Umbilical cord (tissue), 2 donors: Measurements from ENCODE around the gene CTSA. TPM values are rescaled to one million over a fixed set of nuclear protein-coding genes. Genes with fewer than 3 reads are reported as not detected.
"Not testable (repeated sequence)": the region's sequence is repeated elsewhere in the genome, so short reads cannot be mapped to it uniquely, and the experiment has no call there.

Experiments
- DNase-seq: peaks from one replicate; pipeline ENCODE4 v3.0.0-alpha.2; 2015; ENCODE audit warnings: low spot score
- total RNA-seq: library from RNA; depleted of rRNA; stranded (reverse); fragments of >200 nt; gene quantifications from one replicate; pipeline ENCODE4 v1.2.3, GENCODE V29; 2014; ENCODE audit warnings: low replicate concordance; ENCODE audit not compliant: insufficient read depth

CTSA gene
- total RNA-seq, 1 donor from 2014 or later, result 16.4 TPM

DNA sequence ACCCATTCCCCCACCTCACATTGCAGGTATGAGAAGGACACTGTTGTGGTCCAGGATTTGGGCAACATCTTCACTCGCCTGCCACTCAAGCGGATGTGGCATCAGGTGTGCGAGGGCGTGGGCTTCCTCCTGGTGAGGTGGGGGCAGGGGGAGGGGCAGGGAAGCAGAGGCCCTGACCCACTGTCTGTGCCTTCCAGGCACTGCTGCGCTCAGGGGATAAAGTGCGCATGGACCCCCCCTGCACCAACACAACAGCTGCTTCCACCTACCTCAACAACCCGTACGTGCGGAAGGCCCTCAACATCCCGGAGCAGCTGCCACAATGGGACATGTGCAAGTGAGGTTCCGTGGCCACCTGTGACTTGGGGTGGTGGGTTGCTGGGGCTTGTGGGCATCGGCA is 3.7 kb downstream of the CTSA start:
- no peak for DNase-seq

DNA sequence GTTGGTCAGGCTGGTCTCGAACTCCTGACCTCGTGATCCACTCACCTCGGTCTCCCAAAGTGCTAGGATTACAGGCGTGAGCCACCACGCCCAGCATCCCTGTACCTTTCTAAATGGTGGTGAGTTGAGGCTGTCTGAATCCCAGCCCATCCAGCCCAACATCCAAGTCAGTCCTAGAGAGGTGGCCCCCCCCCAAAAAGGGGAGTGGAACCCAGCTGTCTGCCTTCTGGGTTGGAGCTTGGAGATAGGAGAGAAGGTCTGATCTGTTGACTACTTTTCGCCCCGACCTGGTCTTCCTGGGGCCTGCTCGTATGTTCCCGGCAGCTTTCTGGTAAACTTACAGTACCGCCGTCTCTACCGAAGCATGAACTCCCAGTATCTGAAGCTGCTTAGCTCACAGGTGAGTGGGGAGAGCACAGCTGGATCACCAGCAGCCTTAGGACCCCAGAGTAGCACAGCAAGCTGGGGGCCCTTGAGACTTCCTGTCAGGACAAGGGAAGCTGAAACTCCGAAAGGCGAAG is 5.6 kb downstream of the CTSA start:
- DNase-seq, result no peak

DNA sequence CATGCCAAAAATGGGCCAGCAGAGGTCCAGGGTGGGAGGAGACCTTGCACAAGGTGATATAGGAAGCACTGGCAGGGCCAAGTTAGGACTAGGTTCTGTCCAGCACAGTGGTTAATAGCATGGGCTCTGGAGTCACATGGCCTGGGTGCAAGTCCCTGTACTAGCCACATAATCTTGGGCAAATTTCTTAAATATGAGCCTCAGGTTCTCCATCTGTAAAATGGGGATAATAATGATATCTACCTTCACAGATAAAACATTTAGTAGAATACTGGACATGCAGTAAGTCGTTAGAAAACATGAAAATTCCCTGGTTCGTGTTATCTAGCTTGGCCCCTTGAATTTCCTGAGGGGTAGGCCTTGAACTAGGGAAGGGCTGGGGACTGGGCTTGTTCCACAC is 6.2 kb downstream of the CTSA start:
- DNase-seq, result no peak

DNA sequence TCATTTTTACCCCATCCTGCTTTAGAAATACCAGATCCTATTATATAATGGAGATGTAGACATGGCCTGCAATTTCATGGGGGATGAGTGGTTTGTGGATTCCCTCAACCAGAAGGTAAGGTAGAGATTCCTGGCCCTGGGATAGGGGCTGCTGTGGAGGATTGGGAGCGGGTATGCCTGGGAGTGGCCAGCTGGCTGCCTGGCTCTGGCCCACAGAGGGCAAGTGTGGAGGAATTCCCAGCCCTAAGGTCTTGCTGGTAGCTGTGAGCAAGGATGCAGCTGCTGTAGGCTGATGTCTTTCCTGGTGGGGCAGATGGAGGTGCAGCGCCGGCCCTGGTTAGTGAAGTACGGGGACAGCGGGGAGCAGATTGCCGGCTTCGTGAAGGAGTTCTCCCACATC is 6.6 kb downstream of the CTSA start:
- DNase-seq, result no peak

DNA sequence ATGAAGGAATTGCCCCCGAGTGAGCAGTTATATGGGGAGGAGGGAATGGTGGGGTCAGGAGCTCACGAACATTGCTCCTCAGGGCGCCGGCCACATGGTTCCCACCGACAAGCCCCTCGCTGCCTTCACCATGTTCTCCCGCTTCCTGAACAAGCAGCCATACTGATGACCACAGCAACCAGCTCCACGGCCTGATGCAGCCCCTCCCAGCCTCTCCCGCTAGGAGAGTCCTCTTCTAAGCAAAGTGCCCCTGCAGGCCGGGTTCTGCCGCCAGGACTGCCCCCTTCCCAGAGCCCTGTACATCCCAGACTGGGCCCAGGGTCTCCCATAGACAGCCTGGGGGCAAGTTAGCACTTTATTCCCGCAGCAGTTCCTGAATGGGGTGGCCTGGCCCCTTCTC is 7.2 kb downstream of the CTSA start:
- no peak for DNase-seq

DNA sequence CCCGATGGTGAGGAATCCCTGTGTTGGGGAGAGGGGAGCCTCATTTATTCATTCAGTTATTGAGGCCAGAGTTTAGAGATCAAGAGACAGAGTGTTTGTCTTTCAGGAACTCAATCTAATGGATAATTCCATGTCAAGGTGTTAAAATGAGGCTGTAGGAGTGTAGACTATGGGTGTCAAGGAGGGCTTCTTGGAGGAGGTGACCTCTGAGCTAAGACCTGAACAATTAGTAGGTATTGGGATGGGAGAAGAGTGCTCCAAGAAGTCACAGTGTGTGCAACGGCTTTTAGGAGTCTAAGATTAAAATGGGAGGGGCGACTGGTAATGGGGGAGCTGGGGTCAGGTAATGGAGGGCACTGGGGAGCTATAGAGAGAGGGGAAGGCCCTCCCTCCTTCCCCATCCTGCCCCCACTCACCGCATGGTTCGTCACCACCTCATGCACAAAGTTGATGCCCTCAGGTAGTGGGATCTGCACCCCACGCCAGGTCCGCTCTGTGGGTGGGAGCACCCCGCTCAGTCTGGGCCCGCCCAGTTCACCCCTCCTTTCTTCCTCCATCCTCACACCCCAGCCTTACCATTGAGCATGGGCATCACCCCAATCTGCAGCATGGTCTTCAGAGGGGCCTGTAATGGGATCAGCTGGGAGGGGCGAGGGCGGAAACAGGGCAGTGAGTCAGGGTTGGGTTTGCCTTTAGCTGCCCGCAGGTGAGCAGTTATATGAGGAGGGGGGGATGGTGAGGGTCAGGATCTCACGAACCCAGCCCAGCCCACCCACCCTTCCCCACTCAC is 8.1 kb downstream of the CTSA start:
- no peak for DNase-seq

DNA sequence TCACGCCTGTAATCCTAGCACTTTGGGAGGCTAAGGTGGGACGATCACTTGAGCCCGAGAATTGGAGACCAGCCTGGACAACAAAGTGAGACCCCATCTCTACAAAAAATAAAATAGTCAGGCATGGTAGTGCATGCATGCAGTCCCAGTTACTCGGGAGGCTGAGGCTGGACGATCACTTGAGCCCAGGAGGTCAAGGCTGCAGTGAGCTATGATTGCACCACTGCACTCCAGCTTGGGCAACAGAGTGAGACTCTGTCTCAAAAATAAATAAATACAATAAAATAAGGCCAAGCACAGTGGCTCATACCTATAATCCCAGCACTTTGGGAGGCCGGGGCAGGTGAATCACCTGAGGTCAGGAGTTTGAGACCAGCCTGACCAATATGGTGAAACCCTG is 10.2 kb downstream of the CTSA start:
- DNase-seq, result not testable (repeated sequence)

DNA sequence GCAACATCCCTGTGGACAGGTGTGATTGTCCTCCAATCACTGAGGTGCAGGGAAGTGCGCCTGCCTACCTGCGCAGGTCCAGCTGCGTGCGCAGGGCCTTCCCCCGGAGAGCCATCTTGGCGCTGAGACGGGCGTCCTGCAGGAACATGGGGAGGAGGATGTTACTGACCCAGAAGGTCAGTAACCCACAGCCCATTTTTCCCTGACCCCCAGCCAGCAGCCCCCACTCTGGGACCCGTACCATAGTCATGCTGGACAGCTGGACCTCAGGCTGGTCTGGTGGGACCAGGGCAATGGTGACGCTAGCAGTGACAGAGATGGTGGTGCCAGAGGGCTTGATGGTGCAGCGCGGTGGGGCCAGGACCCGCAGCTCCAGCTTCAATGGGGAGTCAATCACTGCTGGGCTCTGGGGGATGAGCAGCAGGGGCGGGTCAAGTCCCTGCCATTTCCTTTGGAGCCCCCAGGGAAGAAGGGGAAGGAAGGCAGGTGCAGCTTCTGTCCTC is 11.1 kb downstream of the CTSA start:
- DNase-seq, result no peak

DNA sequence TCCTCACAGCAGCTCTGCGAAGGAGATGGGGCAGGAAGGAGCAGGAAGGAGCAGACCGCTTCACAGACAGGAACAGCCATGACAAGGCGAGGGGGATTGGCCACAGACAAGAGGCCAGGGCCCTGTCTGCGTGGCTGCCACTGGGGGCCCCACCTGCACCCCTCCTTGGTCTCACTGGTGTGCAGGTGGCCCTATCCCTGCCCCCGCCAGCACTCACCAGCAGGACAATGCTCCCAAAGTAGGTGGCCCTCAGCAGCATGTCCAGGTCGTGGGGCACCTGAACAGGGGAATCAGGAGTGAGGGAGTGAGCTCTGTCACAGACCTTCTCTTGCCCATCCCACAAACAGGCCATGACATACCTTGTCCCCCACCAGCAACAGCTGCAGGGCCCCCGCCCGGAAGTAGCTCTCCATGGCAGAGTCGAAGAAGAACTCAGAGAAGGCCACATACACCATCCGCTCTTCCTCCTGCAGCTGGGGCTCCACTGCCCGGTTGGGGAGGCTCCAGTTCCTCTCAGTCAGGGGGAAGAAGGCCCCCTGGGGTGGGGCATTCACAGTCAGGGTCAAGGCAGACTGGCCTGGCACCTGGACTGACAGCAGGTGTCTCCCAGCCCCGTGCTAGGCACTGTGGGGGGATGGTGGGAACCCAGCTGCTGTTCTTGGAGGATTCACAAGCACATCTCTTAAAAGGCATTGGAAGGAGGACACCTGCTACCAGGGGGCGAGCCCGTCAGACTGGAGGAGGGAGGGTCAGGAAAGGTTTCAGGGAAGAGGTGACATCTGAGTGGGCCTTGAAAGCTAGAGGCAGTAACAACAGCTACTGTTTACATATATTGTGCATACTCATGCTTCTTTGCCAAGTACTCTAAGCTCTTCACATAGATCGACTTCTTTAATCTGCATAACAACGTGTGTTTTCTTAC is 13.7 kb downstream of the CTSA start:
- no peak for DNase-seq

DNA sequence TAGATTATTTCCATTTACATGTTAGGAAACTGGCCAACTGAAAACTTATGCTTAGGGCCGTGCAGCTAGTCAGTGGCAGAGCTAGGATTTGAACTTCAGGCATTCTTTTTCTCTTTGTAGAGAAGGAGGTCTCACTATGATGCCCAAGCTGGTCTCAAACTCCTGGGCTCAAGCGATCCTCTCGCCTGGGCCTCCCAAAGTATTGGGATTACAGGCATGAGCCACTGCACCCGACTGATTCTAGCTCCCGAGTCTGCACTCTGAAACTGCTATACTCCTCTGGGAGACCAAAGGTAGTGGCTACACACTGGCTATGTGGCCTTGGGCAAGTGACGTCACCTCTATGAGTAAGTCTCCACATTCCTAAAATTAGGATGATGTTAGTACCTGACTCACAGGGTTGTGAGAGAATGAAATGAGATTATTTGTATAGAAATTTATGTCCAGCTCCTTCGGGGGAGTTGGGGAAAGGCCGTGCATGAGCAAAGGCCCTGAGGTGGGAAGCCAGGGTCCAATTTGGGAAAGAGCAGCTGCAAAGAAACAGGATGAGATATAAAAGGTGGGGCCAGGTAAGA is 14.5 kb downstream of the CTSA start:
- DNase-seq, result no peak

DNA sequence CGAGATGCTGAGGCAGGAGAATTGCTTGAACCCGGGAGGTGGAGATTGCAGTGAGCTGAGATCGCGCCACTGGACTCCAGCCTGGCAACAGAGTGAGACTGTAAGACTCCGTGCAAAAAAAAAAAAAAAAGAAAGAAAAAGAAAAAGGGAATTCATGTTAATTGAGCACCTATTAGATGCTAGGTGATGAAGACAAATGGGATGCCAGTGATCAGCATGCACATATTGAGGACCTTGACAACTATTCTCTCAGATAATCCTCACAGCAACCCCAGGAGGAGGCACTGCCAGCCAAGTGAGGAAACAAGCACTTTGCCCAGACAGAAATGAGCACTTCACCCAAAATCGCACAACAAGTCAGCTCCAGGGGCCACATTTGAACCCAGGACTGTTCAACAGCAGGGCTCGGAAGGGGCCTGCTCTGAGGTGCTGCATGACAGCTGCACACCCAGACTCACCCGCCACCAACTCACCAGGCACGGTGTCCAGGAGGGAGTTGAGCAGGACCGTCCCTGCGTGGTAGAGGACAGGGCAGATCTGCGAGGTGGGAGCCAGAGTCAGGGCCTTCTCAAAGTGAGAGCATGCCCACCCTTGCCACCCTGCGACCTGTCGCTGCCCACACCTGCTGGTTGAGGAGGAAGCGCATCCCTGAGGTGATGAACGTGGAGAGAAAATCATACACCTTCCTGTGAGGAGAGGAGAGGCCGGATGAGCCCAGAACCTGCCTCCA is 16.2 kb downstream of the CTSA start:
- DNase-seq, result no peak

DNA sequence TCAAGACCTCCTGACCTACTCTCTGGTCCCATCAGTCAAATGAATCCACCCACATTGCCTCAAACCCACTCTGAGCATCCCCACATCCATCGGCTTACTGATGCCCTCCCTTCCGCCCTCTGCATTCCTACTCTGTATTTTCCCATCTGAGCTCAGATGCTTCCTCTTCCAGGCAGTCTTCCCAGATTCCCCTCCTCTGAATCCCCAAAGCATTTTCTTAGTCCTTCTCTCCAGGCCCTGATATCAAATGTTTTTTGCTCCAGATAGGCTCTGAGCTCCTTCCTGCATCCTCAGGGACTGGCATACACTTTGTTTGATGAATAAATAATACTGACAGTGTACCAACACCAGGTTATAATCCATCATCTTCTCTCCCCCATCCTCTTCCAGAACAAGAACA is 16.9 kb downstream of the CTSA start:
- no peak for DNase-seq

DNA sequence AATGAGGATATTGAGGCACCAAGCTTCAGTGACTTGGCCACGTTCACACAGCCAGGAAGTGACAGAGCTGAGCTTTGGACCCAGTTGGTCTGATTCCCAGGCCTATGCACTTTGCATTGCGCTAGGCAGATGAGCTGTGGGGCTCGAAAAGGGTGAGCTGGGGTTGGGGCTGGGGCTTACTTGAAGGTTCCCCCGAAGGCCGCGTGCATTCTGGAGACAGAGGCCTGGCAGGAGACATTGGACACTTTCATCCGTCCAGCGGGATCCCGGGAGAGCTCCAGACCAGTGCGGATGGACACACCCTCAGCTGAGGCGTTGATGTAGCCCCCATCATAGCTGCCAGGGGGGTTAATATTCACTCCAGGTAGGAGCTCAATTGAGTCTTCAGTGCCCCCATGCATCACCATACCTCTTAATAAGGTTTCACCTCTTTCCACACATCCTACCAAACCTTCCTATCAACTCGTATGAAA is 18.2 kb downstream of the CTSA start:
- DNase-seq, result no peak

DNA sequence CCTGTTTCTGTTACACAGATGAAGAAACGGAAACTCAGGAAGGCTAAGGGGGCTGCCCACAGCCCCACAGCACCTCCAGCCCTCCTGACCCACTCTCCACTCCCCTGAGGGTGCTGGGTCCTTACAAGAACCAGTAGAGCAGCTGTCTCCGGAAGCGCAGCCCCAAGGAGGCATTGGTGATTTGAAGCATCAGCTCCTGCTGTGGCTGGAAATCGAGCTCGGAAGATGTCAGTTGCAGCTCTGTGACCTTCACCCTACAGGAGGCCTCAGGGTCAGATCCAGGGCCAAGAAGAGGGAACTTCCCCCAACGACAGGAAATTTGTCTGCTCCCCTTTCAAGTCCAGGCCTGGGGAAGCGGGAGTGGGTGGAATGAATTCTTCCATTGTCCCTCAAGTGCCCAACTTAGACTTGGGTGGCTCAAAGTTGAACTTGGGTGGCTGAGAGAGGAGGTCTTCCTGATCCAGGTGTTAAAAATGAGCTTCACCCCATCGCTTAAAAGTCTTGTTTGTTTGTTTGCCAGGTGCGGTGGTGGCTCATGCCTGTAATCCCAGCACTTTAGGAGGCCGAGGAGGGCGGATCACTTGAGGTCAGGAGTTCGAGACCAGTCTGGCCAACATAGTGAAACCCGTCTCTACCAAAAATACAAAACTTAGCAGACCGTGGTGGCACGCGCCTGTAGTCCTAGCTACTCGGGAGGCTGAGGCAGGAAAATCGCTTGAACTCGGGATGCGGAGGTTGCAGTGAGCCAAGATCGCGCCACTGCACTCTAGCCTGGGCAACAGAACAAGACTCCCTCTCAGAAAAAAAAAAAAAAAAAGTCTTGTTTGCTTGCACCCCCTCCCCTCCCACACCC is 18.9 kb downstream of the CTSA start:
- DNase-seq, result no peak

DNA sequence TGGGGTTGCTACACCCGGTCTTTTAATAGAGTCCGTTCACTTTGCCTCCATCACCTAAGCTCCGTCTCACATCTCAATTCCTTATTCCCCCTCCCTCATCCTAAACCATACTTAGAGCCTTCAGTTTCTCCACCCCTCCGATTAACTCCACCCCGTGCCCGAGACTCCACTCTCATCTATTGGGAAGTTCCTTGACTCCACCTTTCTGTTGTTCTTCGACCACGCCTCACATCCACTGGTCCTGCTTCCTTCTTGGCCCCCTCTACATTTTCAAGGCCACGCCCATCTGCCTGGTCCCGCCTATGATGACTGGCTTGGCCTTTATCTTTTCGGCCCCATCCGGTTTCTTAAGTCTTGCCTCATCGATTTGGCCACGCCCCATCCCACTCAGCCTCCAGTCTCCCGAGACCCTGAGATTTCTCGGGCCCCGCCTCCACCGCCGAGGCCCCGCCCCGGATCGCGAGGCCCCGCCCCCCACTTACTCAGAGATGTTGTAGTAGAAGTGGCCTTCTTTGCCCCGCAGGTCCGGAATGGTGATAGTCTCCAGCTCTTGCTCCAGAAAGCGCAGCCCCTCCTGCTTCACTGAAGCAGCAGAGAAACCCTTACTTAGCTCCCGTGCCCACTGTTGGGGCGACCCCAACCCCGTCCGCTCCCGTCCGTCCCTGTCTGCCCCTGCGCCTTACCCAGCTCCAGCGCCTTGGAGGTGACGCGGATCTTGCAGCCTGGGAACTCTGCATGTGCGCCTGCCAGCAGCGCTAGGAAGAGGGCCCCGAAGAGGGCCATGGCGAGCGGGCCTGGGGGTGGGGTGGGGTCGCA is 19.7 kb downstream of the CTSA start:
- DNase-seq, result peak; percentile 98

DNA sequence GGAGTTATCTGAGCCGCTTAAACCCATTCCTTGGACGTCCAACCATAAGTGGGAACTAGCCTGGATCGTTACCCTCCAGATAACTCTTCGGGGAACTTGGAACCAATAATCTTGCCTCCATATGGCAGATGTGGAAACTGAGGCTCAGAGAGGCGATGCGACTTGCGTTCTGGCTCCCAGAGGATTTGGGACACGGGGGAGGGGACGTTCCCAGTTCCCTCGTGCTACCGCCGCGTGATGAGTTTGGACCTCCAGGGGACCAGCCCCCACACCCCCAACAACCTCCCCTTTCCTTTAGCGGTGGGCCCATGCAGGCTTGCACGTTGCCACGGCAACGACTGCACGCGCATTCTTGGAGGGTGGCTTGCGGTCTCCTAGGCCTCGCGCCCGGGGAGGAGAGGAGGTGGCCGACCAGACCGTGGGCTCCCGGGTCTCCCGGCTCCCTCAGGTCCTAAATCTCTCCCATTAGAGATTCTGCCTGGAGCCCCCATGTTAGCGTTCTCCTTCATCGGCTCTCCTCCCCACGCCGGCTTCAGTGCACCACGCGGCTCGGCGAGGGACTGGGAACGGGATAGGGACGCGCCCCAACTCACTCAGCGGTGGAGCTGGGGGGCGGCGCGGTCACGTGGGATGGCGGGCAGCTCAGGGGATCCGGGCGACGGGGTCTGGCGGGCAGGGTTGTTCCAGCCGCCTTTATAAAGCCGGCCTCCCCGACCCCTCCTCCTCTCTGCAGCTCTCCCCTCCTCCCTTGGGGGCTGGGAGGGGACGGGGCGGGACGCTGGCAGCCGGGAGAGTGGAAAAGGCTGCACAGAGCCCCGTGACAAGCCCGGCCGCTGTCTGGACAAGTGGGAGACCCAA is 20.6 kb downstream of the CTSA start, which contains the start of gene PLTP:
Gene PLTP, minus strand, starts transcription at position 670 of the 858 bp plus-strand sequence. CDS start 703 bp downstream, outside the sequence.
- peak; percentile 75 for DNase-seq

DNA sequence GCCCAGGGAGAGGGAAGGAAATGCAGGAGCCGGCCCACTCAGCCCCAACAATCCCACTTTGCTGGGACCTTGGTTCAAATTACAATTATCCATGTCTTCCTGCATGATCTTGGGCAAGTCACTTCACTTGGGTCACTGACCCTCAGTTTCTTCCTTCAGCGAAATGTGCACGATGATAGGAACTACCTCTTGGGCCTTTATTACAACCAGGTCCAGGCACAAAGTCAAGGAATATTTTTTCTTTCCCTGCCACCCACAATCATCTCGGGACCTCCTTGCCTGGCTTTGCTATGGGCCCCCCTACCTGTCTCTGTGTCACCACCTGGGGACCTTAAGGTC is 21.2 kb downstream of the CTSA start:
- no peak for DNase-seq

DNA sequence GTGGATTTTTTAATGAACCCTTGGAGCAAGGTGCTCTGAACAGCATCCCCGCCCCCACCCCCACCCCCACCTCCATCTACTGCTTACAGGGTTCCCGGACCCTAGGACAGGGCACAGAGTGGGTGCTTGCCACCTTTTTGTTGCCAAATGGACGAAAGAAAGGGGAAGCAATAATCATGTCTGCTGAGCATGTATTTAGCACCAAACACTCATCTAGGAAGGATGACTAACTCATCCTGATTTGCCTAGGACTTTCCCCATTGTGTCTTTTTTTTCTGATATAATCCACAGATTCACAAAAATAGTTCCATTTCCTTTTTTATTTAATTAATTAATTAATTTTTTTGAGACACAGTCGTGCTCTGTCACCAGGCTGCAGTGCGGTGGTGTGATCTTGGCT is 22.0 kb downstream of the CTSA start:
- DNase-seq, result no peak
